Stimulated activated CD8-positive, alpha-beta memory T cell treated with anti-CD3 and anti-CD28 coated beads, Interleukin-2, amount 100 ng/mL, for 1 hour (primary cell): ENCODE measurements around the gene RADIL.

Source experiments
- DNase-seq, 2 donors: peaks; one replicate each; pipeline ENCODE4 v3.0.0-alpha.2; 2020; ENCODE audit warnings: low read depth in 2 of 2

The RADIL gene

DNA sequence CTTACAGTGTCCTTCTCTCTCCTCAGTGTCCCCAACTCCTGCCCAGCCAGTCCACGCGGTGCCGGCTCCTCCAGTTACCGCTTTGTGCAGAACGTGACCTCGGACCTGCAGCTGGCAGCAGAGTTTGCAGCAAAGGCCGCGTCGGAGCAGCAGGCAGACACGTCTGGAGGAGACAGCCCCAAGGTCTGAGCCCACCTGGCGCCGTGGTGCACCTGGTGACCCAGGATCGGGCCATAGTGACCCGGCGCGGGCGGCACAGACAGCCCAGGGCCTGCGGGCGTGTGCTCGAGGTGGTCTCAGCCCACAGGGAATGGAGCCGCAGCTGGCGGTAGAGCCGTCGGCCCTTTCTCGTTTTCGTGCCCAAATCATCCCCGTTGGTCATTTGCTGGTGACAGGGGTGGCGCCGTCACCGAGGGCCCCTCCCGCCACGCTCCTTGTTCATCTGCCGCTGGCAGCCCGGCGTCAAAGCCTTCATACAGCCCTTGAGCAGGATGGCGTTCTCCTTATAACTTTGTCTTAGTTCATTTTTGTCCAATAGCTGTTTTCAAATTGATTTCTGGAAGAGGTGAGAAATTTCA is 129.0 kb downstream of the RADIL start:
- no peak for DNase-seq

GRCh38 chr7:4753598-4754432 is 129.7 kb downstream of the RADIL start:
- DNase-seq, result peak; percentile 74

DNA sequence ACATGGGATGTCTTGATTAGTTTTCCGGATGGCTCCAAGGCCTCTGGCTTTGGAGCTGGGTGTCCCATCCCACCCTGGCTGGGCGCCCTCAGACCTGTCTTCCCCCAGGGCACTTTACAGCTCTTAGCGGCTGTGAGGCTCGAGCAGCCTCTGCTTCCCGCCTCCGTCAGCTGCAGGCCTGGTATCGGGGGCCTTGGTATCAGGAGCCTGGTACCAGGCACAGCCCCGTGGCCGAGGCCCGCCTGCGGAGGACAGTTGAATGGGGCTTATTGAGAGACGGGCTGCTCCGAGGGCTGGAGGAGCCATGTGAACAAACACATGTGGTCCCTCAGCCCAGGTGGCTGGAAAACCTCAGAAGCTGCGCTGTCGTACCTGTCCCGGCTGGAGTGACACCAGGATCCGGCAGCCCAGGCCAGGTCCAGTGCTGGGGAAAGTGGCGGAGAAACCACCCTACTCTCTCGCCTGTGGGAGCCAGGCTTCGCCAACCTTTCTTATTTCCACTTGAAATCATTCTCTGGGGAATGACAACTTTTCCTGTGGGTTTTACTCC is 132.0 kb downstream of the RADIL start:
- no peak for DNase-seq

- no peak for DNase-seq
Measured at GRCh38 chr7:4749798-4750197, 133.7 kb downstream of the RADIL start.

- DNase-seq, result no peak
Measured at GRCh38 chr7:4749363-4749762, 134.2 kb downstream of the RADIL start.
